GM12878 (cell line): ENCODE data around the gene SLC6A11.

Experiments
- BMI1 ChIP-seq: fragments of 450-650 bp; IDR thresholded peaks from 2 replicates; pipeline ENCODE4 v1.6.1; 2016; ENCODE audit warnings: mild to moderate bottlenecking, moderate library complexity, borderline replicate concordance
- CHD1 ChIP-seq: IDR thresholded peaks from 2 replicates; pipeline ENCODE4 v1.6.1; 2012; ENCODE audit warnings: low read depth, low read length, improper control_type of control experiment
- CHD2 ChIP-seq: IDR thresholded peaks from 2 replicates; pipeline ENCODE4 v1.6.1; 2011; ENCODE audit warnings: low read depth, low read length, improper control_type of control experiment, borderline replicate concordance
- CREB1 ChIP-seq: IDR thresholded peaks from 2 replicates; pipeline ENCODE4 v1.6.1; 2012; ENCODE audit warnings: low read depth, mild to moderate bottlenecking, inconsistent platforms
- CTCF ChIP-seq, 3 experiments: IDR thresholded peaks in 2 of 3; conservative IDR thresholded peaks in 1 of 3; 2 replicates each; pipeline ENCODE4 v1.5.1; 2011; ENCODE audit warnings: low read depth in 3 of 3, low read length in 3 of 3, mild to moderate bottlenecking in 3 of 3, control low read depth in 2 of 3, moderate library complexity in 2 of 3, inconsistent platforms in 1 of 3, mixed read lengths in 1 of 3; ENCODE audit not compliant: control insufficient read depth in 2 of 3, insufficient read depth in 1 of 3; ENCODE audit errors: extremely low read depth in 1 of 3
- EP300 ChIP-seq, 2 experiments: fragments of 150-350 bp in 1 of 2; IDR thresholded peaks; 2 replicates each; pipeline ENCODE4 v1.6.1; 2011 to 2012; ENCODE audit warnings: low read depth in 2 of 2, low read length in 2 of 2, borderline replicate concordance in 1 of 2, improper control_type of control experiment in 1 of 2, inconsistent platforms in 1 of 2; ENCODE audit not compliant: control insufficient read depth in 1 of 2
- ESRRA ChIP-seq: IDR thresholded peaks from 2 replicates; pipeline ENCODE4 v1.6.1; 2012; ENCODE audit warnings: mild to moderate bottlenecking, low read length, improper control_type of control experiment
- HDGF ChIP-seq: fragments of 450-650 bp; IDR thresholded peaks from 2 replicates; pipeline ENCODE4 v1.6.1; 2016; ENCODE audit warnings: antibody characterized with exemption
- MEF2B ChIP-seq: fragments of 450-650 bp; IDR thresholded peaks from 2 replicates; pipeline ENCODE4 v1.6.1; 2018; ENCODE audit warnings: mild to moderate bottlenecking, moderate library complexity; ENCODE audit not compliant: partially characterized antibody, poor library complexity, severe bottlenecking
- TBL1XR1 ChIP-seq: IDR thresholded peaks from 2 replicates; pipeline ENCODE4 v1.6.1; 2012; ENCODE audit warnings: low read depth, low read length, improper control_type of control experiment
- YY1 ChIP-seq: IDR thresholded peaks from 2 replicates; pipeline ENCODE4 v1.6.1; 2011; ENCODE audit warnings: low read depth, mild to moderate bottlenecking, low read length
- ZBED1 ChIP-seq: IDR thresholded peaks from 2 replicates; pipeline ENCODE4 v1.6.1; 2016; ENCODE audit warnings: borderline replicate concordance

GRCh38 chr3:10774129-10774670, 41.8 kb upstream of the SLC6A11 start:
- TF ChIP-seq HDGF (no peak), CHD1 (no peak), CREB1 (no peak), MEF2B (no peak), CHD2 (no peak), EP300 (IDR thresholded peaks at IDR 0.05; ENCODE audit: borderline replicate concordance in 1 of 2, control insufficient read depth in 1 of 2, low read depth in 2 of 2, low read length in 2 of 2) (no peak), YY1 (no peak), ZBED1 (no peak), TBL1XR1 (no peak), ESRRA (no peak), BMI1 (no peak), CTCF (IDR thresholded peaks at IDR 0.05 in 2 of 3, conservative IDR thresholded peaks at IDR 0.05 in 1 of 3; ENCODE audit: control insufficient read depth in 2 of 3, extremely low read depth in 1 of 3, insufficient read depth in 1 of 3, low read depth in 3 of 3, low read length in 3 of 3) (no peak)
